22Rv1 (cell line): ENCODE measurements around the gene DIPK1B.

Experiments used
- H3K27ac ChIP-seq: fragments of 450-650 bp; 2 replicates; pipeline ENCODE4 v1.5.1; 2017
- ZFX ChIP-seq: fragments of 450-650 bp; IDR thresholded peaks from 2 replicates; pipeline ENCODE4 v1.6.1; 2017; ENCODE audit warnings: antibody characterized with exemption, borderline replicate concordance
- TF ChIP-seq, protein P1 (sequence below): fragments of 450-650 bp; IDR thresholded peaks from 2 replicates; pipeline ENCODE4 v1.5.1; 2017; ENCODE audit warnings: mild to moderate bottlenecking

The DIPK1B gene

DNA sequence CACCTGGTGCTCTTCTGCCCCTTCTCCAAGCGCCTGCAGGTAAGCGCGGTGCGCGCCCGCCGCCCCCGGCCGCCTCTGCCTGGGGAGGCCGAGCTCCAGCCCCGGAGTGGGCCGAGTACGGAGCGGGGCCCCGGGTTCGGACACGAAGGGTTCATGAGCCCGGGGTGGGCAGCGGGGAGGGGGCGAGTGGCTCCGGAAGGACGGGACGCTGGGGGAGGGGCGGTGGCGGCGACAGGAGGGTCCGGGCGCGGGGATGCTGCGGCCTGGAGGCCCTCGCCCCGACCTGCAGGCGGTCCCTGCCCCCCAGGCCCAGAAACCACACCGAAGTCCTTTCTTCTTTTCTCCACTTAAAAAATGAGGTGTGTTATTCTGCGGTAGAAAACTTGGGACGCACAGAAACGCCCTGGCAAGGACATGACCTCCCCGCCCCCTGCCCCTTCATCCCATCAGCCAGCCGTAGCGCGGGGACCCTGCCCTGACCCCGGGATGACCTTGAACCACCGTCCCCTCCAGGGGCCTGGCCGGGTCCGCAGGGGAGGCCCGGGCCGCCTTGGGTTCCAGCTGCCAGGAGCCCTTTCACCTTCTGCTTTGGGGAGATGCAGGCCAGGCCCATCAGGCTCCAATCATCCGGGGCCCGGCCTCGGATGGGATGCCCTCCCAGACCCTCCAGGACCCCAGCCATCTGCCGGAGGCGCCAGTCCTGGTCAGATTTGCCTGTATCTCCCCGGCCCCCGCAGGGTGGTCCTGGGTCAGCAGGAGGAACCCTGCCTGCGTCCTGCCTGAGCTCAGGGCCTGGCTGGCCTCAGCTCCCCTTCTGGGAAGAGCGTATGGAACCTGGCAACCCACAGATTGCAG, 545 bp downstream of the DIPK1B start:
- peak overlapping the region; percentile 65 for H3K27ac ChIP-seq
- TF ChIP-seq, protein P1, sequence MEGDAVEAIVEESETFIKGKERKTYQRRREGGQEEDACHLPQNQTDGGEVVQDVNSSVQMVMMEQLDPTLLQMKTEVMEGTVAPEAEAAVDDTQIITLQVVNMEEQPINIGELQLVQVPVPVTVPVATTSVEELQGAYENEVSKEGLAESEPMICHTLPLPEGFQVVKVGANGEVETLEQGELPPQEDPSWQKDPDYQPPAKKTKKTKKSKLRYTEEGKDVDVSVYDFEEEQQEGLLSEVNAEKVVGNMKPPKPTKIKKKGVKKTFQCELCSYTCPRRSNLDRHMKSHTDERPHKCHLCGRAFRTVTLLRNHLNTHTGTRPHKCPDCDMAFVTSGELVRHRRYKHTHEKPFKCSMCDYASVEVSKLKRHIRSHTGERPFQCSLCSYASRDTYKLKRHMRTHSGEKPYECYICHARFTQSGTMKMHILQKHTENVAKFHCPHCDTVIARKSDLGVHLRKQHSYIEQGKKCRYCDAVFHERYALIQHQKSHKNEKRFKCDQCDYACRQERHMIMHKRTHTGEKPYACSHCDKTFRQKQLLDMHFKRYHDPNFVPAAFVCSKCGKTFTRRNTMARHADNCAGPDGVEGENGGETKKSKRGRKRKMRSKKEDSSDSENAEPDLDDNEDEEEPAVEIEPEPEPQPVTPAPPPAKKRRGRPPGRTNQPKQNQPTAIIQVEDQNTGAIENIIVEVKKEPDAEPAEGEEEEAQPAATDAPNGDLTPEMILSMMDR, result no peak
- no peak for TF ChIP-seq ZFX

DNA sequence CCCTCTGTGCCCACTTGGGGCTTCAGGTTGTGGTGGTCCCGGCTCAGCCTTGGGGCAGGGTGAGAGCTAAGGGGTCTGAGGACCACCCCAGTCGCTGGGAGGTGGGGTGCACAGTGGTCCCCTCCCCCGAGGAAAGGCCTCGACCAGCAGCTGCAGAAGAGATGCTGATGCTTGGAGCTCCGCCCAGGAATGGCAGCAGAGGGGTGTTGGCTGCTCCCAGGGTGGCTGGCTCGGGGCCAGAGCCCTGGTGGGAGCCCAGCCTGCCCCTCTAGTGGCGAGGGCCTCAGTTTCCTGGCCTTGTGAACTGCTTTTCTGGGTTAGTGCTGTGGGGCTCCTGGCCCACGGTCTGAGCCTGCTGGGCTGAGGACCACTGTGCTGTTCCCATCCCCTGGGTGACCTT, 1.2 kb downstream of the DIPK1B start:
- TF ChIP-seq ZFX, result no peak
- TF ChIP-seq, protein P1, result no peak
- peak overlapping the region; percentile 65 for H3K27ac ChIP-seq

DNA sequence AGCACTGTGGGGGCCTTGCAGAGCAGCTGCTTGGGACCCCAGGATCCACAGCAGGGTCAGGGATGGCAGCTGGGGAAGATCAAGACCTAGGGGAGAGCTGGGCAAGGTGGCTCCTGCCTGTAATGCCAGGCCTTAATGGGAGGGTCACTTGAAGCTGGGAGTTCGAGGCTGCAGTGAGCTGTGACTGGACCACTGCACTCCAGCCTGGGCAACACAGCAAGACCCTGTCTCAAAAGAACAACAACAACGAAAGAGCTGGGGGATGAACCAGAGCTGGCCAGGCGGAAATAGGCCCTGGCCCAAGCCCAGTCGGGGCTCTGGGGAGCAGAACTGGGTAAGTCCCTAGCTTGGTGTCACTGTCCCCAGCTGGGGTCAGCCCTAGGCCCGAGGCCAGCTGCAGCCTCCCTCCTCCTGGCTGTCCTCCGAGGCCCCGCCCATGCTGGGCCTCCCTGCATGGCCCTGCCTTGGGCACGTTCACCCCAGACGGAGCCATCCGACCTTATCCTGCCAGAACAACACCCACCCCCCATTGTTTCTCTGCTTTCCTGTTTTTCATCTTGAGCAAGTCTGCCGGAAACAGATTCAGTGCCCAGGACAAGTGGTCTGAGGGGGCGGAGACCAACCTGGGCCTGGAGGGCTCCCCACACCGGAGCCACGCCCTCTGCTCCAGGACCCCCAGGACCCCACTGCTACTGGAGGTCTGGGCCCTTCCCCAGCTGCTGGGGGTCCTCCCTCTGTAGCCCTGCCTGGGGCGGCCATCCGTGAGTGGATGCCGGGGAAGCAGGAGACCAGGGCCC, 1.9 kb downstream of the DIPK1B start:
- H3K27ac ChIP-seq, result peak overlapping the region; percentile 65; the same call in 1 of the 2 replicates
- TF ChIP-seq, protein P1, result no peak
- TF ChIP-seq ZFX, result no peak

DNA sequence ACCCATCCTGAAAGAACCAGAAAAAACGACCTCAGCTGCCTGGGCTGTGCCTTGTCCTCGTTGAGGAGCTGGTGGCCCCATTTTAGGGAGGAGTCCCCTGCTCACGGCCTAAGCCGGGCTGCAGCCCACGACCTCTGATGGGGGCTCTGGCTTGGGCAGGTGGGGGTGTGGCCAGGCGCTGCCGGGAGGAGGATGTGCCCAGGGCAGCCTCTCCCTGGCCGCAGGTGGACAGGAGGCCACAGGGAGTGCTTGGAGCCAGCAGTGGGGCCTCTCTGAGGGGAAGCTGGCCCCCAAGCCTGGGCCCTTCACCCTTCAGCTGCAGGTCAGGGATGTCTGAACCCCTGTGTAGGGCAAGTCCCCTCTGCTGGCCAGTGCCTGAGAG, 2.5 kb downstream of the DIPK1B start:
- H3K27ac ChIP-seq, result no peak overlapping the region
- TF ChIP-seq, protein P1, result no peak
- no peak for TF ChIP-seq ZFX

DNA sequence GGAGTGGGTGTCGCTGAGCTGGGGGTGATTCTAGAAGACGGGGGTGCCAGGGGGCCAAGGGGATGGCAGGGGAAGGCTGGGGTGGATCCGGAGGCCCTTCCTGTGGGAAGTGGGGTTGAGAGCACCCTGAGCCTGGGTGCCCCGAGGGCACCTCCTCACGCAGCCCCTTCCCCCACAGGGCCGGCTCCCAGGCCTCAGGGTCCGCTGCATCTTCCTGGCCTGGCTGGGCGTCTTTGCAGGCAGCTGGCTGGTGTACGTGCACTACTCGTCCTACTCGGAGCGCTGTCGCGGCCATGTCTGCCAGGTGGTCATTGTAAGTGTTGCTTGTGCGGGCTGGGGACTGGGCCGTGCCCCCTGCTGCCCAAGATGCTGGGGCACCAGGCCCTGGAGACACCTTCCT, 5.0 kb downstream of the DIPK1B start:
- TF ChIP-seq ZFX, result no peak
- TF ChIP-seq, protein P1, result no peak
- H3K27ac ChIP-seq, result no peak overlapping the region

DNA sequence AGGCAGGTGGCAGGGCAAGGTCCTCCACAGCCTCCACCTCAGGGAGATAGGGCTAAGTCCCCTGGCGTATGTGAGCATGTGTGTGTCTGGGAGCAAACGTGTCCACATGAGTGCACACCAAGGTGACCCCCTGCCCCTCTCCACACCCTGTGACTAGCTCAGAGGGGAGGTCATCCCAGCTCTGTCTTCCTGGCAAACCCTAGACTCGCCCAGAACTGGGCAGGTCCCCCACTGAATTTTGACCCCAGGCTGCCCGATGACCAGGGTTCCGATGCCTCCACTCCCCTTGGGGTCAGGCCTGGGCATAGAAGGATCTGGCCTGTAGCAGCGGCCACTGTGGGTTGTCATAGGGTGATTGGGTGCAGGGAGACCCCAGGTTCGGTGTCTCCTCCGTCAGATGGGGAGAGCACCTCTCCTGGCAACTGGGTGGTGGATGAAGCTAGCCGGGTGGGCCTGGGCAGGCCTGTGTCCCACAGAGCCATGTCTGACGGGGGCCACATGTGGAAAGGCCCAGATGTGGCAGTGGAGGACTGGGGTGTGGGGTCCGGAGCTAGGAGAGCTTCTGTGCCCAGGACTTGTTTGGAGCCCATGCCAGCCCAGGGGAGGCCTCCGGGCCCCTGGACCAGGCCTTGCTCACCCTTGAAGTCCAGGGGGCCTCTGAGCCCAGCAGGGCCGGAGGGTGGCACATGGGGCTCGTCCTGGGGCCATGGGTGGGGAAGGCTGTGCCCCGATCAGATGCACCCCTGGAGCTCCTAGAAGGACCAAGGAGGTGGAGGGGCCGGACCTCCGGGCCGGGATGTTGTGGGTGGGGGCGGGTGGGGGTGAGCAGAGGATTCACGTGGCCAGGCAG, 6.2 kb downstream of the DIPK1B start:
- H3K27ac ChIP-seq, result no peak overlapping the region

More for the DNA sequence above, 6.2 kb downstream of the DIPK1B start:
- TF ChIP-seq, protein P1, result no peak
- no peak for TF ChIP-seq ZFX
